Panc1 (cell line): Measurements from ENCODE around the gene PDCL3. TPM values are rescaled to one million over a fixed set of nuclear protein-coding genes. Genes with fewer than 3 reads are reported as not detected.

Experiments used
- ATAC-seq: fragments of 200-7000 bp; cut with Tn5 transposase; 2 replicates; pipeline ENCODE4 v1.9.1; 2020; ENCODE audit warnings: mild to moderate bottlenecking, moderate library complexity
- BruUV-seq: library from RNA; stranded (reverse); fragments of 400-500 nt; replicated peaks from 2 replicates; lab custom pipeline; 2021; lab: Mats Ljungman, UMichigan
- CTCF ChIA-PET: fragments of 300-600 bp; sonication (Branson Sonifier 250); formaldehyde crosslinking; loops from one replicate; lab custom pipeline; 2022; ENCODE audit warnings: antibody characterized with exemption; lab: Charles Lee
- POLR2A ChIA-PET: fragments of 300-600 bp; sonication (Branson Sonifier 250); formaldehyde crosslinking; loops from one replicate; lab custom pipeline; 2022; ENCODE audit warnings: antibody characterized with exemption; lab: Charles Lee
- DNase-seq: peaks from one replicate; pipeline ENCODE4 v3.0.0-alpha.2; 2010; ENCODE audit warnings: low read depth, low spot score
- H3K27ac ChIP-seq: 2 replicates; pipeline ENCODE4 v1.5.1; 2011; ENCODE audit warnings: mild to moderate bottlenecking, low read length, inconsistent platforms
- H3K27me3 ChIP-seq: fragments of 200-500 bp; sonication (Bioruptor generic); 2 replicates; pipeline ENCODE4 v1.6.0; 2014; ENCODE audit warnings: low read length, inconsistent platforms; ENCODE audit not compliant: control insufficient read depth, insufficient read depth
- H3K36me3 ChIP-seq: fragments of 200-500 bp; sonication (Bioruptor generic); 2 replicates; pipeline ENCODE4 v1.5.1; 2014; ENCODE audit warnings: inconsistent platforms, mild to moderate bottlenecking, low read length, moderate library complexity; ENCODE audit not compliant: control insufficient read depth, insufficient read depth
- H3K4me1 ChIP-seq: 2 replicates; pipeline ENCODE4 v1.5.1; 2011; ENCODE audit warnings: inconsistent platforms, mild to moderate bottlenecking, low read length, moderate library complexity; ENCODE audit not compliant: control insufficient read depth, insufficient read depth
- H3K4me3 ChIP-seq, 2 experiments: 2 replicates each; pipeline ENCODE4 v1.5.1; 2011 to 2012; ENCODE audit warnings: low read depth in 2 of 2, low read length in 2 of 2, mild to moderate bottlenecking in 2 of 2, inconsistent platforms in 1 of 2, moderate library complexity in 1 of 2
- H3K9me3 ChIP-seq: fragments of 200-500 bp; sonication (Bioruptor generic); 2 replicates; pipeline ENCODE4 v1.5.1; 2014; ENCODE audit warnings: low read depth, mild to moderate bottlenecking, inconsistent platforms, low read length, moderate library complexity; ENCODE audit not compliant: control insufficient read depth, insufficient read depth
- POLR2AphosphoS5 ChIP-seq: IDR thresholded peaks from 2 replicates; pipeline ENCODE4 v1.6.1; 2012; ENCODE audit warnings: mild to moderate bottlenecking, low read depth, low read length, moderate library complexity
- SIN3A ChIP-seq: IDR thresholded peaks from 2 replicates; pipeline ENCODE4 v1.6.1; 2012; ENCODE audit warnings: low read depth, mild to moderate bottlenecking, low read length, moderate library complexity, borderline replicate concordance; ENCODE audit not compliant: insufficient read depth
- TCF7L2 ChIP-seq: IDR thresholded peaks from 2 replicates; pipeline ENCODE4 v1.6.1; 2011; ENCODE audit warnings: mild to moderate bottlenecking, low read depth, low read length, inconsistent platforms
- in situ Hi-C: cut with HindIII; loops from 2 replicates; pipeline ENCODE4 v1.10.0; 2016; ENCODE audit warnings: low sequenced_read_pairs, low pct_unique_long_range_greater_than_20kb
- intact Hi-C: fragments of 100-400 bp; cut with micrococcal nuclease; formaldehyde crosslinking; loops from one replicate; pipeline ENCODE4 v1.10.0; 2022; ENCODE audit not compliant: unreplicated experiment
- total RNA-seq: library from RNA; stranded (reverse); gene quantifications from one replicate; pipeline ENCODE4 v1.2.1, GENCODE V29; 2021; ENCODE audit not compliant: unreplicated experiment
- TF ChIP-seq, protein P1 (sequence below), 2 experiments: IDR thresholded peaks; 2 replicates each; pipeline ENCODE4 v1.6.1; 2011 to 2012; ENCODE audit warnings: low read depth in 2 of 2, control low read depth in 1 of 2, low read length in 1 of 2, mild to moderate bottlenecking in 1 of 2, moderate library complexity in 1 of 2; ENCODE audit not compliant: insufficient read depth in 1 of 2
- TF ChIP-seq, protein P2 (sequence below): fragments of 450-650 bp; IDR thresholded peaks from 2 replicates; pipeline ENCODE4 v1.5.1; 2017; ENCODE audit warnings: mild to moderate bottlenecking

The PDCL3 gene
- total RNA-seq, 1 experiment from 2014 or later: 43.1 TPM

DNA sequence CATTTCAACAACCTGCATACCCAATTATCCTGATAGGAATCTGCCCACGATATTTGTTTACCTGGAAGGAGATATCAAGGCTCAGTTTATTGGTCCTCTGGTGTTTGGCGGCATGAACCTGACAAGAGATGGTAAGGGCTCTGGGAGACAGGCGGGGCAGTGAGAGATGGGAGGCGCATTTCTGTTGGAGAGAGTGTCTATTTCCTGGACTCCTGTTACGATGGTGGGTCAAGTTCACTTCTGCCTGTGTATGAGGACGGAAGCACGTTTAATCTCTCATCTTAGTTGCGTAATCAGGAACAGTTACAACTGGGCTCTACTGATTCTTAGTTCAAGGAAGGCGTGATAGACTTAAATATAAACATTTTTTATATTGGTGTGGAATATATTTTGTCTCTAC lies 8.9 kb downstream of the PDCL3 start:
- H3K27me3 ChIP-seq: no peaks in the 10 kb centered on the region
- TF ChIP-seq, protein P1, sequence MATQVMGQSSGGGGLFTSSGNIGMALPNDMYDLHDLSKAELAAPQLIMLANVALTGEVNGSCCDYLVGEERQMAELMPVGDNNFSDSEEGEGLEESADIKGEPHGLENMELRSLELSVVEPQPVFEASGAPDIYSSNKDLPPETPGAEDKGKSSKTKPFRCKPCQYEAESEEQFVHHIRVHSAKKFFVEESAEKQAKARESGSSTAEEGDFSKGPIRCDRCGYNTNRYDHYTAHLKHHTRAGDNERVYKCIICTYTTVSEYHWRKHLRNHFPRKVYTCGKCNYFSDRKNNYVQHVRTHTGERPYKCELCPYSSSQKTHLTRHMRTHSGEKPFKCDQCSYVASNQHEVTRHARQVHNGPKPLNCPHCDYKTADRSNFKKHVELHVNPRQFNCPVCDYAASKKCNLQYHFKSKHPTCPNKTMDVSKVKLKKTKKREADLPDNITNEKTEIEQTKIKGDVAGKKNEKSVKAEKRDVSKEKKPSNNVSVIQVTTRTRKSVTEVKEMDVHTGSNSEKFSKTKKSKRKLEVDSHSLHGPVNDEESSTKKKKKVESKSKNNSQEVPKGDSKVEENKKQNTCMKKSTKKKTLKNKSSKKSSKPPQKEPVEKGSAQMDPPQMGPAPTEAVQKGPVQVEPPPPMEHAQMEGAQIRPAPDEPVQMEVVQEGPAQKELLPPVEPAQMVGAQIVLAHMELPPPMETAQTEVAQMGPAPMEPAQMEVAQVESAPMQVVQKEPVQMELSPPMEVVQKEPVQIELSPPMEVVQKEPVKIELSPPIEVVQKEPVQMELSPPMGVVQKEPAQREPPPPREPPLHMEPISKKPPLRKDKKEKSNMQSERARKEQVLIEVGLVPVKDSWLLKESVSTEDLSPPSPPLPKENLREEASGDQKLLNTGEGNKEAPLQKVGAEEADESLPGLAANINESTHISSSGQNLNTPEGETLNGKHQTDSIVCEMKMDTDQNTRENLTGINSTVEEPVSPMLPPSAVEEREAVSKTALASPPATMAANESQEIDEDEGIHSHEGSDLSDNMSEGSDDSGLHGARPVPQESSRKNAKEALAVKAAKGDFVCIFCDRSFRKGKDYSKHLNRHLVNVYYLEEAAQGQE (IDR thresholded peaks at IDR 0.05; ENCODE audit: insufficient read depth in 1 of 2, low read depth in 2 of 2, low read length in 1 of 2): no peak
- TF ChIP-seq, protein P2, sequence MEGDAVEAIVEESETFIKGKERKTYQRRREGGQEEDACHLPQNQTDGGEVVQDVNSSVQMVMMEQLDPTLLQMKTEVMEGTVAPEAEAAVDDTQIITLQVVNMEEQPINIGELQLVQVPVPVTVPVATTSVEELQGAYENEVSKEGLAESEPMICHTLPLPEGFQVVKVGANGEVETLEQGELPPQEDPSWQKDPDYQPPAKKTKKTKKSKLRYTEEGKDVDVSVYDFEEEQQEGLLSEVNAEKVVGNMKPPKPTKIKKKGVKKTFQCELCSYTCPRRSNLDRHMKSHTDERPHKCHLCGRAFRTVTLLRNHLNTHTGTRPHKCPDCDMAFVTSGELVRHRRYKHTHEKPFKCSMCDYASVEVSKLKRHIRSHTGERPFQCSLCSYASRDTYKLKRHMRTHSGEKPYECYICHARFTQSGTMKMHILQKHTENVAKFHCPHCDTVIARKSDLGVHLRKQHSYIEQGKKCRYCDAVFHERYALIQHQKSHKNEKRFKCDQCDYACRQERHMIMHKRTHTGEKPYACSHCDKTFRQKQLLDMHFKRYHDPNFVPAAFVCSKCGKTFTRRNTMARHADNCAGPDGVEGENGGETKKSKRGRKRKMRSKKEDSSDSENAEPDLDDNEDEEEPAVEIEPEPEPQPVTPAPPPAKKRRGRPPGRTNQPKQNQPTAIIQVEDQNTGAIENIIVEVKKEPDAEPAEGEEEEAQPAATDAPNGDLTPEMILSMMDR: no peak
- TF ChIP-seq SIN3A (no peak), POLR2AphosphoS5 (no peak), TCF7L2 (no peak)
- no peak overlapping the region for H3K27ac ChIP-seq
- H3K4me1 ChIP-seq: no peaks in the 10 kb centered on the region
- DNase-seq (no peak), ATAC-seq (no peak)
- POLR2A ChIA-PET: interaction anchor here (0.6 kb wide), 2 partner anchors 9 to 10 kb away, joined by 3 to 6 read pairs; partner anchors contain the start of gene PDCL3
- no peaks in the 10 kb centered on the region for H3K9me3 ChIP-seq
- H3K4me3 ChIP-seq: no peak overlapping the region
- H3K36me3 ChIP-seq: peaks cover 6% of the 10 kb centered on the region
- BruUV-seq: no TSS peak
- in situ Hi-C loops (no loop called here), intact Hi-C loops (no loop called here)
- CTCF ChIA-PET: no interaction called here

DNA sequence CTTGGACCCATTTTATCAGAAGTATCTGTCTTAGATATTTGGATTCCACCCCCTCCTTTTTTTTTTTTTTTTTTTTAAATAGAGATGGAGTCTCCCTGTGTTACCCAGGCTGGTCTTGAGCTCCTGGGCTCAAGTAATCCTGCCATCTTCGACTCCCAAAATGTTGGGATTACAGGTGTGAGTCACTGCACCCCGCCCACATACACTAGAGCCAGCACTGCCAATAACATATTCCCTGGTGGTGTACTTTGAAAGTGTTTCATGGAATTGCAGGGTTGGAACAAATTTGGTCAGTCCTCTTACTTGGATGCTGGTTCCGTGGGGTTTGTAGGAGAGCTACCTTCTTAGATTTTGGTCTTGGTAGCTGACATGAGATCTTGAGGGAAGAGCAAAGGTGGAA lies 15.0 kb downstream of the PDCL3 start:
- intact Hi-C loops (no loop called here), in situ Hi-C loops (no loop called here)
- H3K36me3 ChIP-seq: no peaks in the 10 kb centered on the region; the same call in 1 of the 2 replicates
- ChIA-PET CTCF (no interaction called here), POLR2A (no interaction called here)
- no TSS peak for BruUV-seq
- ATAC-seq (no peak), DNase-seq (no peak)
- no peak overlapping the region for H3K27ac ChIP-seq
- H3K27me3 ChIP-seq: no peaks in the 10 kb centered on the region
- no peaks in the 10 kb centered on the region for H3K4me1 ChIP-seq
- no peak for TF ChIP-seq POLR2AphosphoS5
- TF ChIP-seq, protein P2: no peak
- no peak for TF ChIP-seq TCF7L2
- TF ChIP-seq, protein P1 (IDR thresholded peaks at IDR 0.05; ENCODE audit: insufficient read depth in 1 of 2, low read depth in 2 of 2, low read length in 1 of 2): no peak
- no peak for TF ChIP-seq SIN3A
- no peak overlapping the region for H3K4me3 ChIP-seq
- no peaks in the 10 kb centered on the region for H3K9me3 ChIP-seq
